NK-92 (cell line): Measurements from ENCODE around the gene RAPGEF4.

Experiments
- DNase-seq: peaks from one replicate; lab custom pipeline; 2025; ENCODE audit not compliant: unreplicated experiment; lab: John Stamatoyannopoulos, UW

RAPGEF4 gene

DNA sequence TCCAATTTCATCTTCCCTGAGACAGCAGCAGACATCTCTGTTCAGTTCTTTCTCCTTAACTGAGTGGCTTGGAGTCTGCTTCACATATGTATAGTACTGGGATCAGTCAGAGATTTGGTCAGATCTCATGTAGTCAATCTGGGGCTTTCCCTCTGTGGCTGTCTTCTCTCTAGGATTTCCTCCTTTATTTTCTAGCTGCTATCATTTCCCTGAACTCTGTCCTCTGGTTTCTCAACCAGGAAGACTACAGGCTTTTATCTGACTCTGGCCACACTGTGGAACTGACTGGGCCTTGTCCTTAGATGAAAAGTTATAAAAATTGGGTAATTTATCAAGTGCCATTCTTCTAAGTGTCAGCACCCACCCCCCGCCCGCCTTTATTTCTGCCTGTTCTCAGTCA, 121.0 kb downstream of the RAPGEF4 start:
- no peak for DNase-seq

DNA sequence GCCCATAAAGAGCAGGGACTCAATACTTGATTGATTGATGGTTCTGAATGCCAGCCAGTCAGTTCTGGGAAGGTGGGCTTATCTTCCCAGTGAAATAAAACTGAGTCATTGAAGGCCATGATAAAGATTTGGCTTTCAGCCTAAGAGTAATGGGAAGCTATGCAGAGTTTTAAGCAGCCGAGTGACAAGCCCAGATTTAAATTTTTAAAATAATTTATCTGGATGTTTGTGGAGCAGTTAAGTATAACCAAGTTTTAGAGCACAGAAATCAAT, 122.8 kb downstream of the RAPGEF4 start:
- DNase-seq, result no peak

DNA sequence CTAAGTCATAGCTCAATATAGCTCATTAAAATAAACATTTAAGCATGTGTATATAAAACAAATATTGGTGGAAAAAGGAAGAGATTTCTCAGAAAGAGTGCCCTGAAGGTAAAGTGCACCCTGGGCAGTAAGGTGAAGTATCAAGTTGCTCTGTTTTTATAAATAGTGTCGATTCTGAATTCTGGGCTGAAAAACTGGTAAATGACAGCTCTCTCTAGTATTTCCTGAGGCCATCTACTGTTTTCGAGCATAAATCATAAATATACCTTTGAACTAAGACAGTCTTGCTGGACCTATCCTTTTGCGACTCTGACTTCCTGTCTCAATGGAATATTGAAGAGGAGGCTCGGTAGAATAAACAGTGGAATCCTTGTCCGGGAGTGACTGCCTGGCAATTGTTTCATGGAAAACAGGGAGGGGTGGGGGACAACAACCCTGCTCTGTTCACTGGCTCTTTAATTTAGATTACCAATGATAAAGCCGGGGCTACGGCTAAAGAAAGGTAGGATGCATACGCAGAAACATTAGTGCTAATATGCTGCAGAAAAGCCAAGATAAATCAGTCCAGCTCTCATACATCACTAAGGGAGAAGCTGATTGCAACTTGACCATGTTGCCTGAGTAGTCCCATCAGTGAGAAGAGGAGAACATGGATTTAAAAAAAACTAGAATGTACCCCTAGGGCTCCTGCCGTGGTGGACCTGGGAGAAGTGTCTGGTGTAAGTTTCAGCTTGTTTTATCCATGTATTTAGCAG, 124.1 kb downstream of the RAPGEF4 start:
- DNase-seq, result no peak

DNA sequence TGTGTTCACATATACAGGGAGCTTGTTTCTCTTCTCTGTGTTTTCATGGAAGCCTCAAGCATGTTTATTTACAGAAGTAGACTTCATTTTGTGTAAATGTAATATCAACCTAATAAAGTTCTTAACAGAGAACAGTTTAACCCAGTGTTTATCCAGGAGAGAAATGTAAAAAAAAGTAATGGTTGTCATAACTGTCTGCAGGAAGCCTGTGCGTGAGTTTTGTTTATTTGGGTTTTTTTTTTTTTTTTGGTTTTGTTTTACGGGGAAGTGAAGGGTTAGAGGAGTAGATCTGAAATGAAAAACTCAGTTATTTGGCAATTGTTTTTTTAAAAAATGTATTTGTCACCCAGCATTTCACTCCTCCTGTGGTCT, 124.7 kb downstream of the RAPGEF4 start:
- no peak for DNase-seq

DNA sequence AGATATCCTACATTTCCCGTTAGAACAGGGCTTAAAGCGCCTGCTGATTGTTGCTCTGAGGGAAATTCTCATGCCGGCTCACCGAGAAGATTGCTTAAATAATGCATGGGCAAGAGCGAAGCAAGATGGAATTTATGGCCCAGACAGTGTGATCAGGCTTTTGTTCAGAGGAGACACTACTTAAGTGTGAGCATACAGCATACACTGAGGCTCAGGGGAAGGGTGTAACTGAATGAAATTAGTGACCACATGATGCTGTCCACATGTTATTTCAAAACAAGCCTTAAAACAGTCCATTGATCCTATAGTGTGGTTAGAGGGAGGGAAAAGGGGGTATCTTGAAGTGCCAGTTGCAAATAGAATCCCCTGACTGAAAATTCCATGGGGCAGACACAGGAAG, 125.5 kb downstream of the RAPGEF4 start:
- DNase-seq, result no peak

DNA sequence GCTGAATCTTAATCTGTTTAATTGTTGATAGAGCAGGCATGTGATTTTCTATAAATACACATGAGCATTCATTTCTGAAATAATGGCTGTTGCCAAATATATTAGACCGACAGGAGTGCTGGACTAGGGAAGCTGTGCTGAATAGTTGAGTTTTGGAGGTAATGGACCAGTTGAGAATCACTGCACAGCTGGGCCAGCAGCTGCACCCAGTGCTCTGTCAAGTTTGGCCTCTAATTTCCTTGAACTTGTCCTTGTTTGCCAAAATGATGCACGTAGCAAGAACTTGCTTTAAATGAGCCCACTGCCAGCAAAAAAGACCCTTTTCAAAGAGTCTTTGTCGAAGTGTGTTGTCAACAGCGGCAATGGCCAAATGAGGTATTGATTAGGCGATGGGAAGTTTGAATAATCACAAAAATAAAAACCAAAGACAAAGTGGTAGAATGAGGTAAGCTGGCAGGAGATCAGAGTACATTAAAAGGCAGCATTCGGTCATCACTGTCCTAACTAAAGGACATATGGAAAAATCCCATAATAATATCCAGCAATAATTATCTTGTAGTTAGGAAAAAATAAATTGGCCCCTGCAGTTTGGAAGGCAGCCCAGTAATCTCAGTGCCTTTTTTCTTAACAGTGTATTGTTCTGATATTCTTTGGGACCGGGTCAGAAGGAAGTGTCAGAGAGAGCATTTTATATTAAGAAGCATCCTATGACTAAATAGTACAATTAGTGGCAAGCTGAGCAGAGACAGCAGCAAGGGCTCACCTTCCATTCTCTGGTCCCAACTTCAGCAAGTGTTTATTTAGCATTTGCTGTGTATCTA, 126.2 kb downstream of the RAPGEF4 start:
- DNase-seq, result no peak

DNA sequence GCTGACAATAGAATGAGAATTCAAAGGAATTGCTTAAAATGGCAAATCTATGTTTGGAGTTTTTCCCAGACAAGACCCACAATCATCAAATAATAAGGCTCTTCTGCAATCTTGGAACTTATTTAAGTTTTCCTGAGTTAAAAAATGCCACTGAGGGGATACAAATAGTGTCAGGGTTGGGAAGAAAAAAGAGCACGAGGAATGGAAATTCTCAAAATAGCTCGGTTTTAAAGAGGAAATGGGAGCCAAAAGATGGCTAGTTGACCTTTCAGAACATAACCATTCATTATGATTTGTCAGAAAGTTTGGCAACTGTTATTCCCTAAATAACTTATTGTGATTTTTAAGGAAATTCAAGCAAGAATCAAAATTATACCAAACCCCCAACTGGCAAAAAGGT, 127.7 kb downstream of the RAPGEF4 start:
- DNase-seq, result no peak

DNA sequence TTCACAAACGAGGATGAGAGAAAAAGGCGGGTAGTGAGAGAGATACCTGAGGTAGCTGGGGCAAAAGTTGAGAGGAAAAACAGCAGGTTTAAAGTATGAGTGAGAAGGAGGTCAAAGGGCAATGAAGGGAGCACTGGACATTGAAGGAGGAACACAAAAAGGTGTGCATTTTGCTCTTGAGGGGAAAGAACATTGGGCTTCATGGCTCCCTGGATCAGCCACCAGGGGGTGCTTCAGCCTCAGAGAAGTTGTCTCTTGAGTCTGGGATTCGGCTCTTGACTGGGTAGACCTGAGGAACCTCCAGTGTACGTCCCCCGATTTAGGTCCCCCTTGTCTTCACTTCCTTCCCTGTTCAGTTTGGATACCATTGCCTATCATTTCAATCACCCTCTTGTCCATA, 128.5 kb downstream of the RAPGEF4 start:
- no peak for DNase-seq

DNA sequence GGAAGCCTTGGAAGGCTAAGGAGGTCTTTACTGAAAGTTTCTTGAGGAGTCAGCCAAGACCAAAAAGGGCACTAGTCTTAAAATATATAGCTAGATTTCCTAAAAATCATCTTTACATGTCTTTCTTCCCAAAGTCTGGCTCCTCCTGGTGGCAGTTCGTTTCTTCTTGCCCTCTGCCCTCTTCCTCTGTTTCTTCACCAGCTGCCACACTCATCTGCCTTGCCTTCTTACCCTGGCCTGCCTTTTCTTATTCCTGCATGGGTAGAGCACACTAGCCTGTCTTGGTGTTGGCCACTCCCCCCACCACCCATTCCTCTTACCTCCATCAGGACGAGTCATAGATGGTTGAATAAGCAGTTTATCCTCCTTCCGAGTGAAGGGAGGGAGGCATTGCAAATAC, 129.8 kb downstream of the RAPGEF4 start:
- no peak for DNase-seq

DNA sequence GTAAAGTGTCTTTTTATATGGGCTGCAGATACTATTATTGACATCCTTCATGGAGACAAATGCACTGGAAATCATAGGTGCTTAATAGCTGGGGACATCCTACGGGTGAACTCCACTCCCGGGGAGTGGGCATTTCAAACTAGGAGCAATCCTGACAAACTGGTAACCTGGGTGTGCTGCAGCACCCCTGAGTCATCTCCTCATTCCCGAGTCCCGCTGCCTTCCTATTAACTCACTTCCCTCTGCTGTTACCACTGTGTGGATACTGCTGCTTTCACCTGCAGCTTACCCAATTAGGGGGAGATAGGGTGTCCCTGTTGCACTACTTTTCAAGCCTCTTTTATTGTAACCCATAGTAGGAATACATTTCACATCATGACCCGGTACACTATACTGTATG, 134.2 kb downstream of the RAPGEF4 start:
- no peak for DNase-seq

DNA sequence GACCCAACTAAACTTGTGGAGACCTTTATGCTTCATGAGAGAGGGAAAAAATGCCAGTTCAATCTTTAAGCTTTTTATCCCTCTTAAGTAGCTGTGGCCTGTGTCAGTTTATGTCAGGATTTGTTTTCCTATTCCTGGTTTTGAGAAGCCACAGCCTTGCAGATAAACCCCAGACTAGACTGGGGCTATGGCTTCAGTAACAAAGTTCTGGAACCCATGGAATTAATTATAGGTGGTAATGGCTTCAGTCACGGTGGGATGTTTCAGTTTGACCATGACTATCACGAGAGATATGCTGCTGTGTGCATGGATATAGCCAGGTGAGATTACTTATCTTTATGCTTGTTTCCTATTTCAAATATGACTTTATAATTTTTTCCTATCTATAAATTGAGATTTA, 134.8 kb downstream of the RAPGEF4 start:
- no peak for DNase-seq

DNA sequence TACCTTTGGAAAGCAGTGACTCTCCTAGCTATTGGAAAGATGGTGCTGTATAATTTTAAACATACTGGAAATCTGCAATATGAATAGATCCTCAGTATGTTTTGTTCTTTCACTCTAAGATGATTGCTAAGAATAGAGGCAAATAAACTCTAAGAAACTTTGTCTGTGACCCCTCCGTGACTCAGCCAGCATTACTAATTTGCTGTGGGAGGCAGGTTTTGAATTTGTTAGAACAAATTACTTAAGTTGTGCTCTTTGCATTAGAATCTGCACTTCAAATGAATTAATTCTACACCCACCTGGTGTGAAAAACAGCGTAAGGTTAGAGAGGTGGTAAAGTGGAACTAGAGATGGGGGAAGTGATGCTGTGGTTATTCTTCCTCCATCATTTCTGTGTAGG, 142.2 kb downstream of the RAPGEF4 start:
- no peak for DNase-seq

DNA sequence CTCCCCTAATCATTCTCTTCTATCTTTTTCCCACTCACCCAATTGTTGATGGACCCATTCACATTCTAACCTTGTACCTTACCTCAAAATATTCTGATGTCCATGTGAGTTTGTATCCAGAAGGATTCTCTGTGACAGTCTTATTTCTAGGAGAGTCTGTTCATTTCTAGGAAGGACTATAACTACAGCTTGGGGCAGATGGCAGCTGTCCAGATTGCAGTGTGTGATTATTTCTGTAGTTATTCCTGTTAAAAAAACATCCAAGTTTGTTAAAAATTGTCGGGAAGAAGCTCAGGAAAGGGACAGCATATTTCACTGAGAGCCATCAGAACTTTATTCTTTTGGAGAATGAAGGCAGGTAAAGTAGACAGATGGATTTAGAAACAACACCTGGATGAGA, 142.6 kb downstream of the RAPGEF4 start:
- DNase-seq, result no peak

DNA sequence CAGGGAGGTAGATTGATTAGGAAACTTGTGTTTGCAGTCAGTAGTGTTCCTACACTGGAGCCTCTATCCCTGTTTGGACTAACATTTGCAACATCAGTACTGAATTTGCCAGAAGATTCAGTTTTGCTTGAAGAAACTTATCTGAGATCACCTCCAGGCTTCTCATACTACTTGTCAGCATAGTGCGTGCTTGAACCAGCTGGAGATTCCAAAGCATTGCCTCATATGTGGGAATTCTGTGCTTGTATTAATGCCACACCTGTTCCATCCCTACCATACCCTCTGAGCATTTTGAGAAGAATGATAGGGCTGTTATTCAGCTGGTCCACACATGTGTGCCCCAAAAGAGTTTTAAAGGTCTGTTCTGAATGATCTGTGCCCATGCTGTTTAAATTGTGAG, 148.7 kb downstream of the RAPGEF4 start:
- no peak for DNase-seq

DNA sequence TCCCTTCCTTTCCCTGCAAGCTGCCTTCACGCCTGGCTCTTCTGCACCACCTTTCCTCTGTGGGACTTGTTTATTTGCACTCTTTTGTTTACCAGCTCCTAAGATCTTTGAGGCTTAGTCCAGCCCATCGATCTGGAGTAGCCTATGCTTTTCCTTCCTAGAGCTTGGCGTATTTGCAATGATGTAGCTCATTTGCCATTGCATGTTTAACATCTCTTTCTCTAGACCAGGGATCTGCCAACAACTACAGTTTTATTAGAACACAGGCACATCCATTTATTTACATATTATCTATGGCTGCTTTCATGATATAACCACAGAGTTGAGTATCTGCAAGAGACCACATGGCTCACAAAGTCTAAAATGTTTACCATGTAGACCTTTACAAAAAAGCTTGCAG, 150.4 kb downstream of the RAPGEF4 start:
- no peak for DNase-seq

DNA sequence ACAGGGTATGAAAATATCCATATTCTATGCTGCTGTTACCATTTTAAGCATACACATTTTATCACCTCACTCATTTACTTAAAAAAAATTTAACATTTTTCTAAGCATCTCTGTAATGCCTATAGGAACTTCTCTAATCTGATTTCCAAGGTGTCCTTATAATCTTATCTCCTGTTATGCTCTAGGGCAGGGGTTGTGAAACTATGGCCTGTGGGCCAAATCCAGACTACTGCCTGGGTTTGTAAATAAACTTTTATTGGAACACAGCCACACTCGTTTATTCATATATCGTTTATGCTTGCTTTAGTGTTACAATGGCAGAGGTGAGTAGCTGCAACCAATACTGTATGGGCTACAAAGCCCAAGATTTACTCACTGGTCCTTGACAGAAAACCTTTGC, 151.6 kb downstream of the RAPGEF4 start:
- no peak for DNase-seq

DNA sequence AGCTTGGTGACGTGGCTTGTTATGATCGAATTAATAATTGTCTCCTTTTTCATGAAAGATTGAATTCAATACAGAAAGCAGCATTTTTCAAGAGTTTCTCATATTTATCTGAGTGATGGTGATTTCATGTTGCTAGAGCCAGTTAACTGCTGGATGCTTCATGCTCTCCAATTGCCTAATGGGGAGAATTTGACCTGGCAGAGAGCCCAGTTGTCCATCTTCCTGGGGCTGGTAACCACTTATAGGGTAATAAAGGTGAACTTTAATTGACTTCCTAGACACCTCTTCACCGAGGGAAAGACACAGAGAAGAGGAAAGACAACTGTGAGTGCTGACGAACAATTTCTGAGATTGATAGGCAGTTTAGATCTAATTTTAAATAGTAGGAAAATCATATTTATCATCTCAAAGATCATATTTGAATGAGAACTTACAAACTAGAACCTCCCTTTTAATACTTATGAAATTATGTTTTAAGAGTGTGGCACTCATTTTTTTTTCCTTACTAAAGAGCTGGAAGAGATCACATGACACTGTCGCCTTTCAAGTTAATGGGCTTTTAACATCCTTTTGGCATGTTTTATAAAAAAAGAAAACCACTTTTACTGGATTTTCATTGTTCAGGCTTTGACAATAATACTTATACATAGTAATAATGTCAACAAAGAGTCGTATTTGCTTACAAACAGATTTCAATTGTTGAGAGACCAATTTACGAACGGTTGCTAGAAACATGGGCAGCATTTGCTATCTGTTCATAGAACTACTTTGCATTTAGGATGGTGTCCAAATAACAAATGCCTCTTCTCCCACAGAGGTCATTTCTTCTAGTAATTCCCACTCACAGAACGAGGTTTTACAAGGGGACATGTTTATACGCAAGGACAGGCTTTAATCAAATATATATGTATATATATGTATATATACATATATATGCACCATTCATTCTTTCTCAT, 153.3 kb downstream of the RAPGEF4 start:
- DNase-seq, result no peak

DNA sequence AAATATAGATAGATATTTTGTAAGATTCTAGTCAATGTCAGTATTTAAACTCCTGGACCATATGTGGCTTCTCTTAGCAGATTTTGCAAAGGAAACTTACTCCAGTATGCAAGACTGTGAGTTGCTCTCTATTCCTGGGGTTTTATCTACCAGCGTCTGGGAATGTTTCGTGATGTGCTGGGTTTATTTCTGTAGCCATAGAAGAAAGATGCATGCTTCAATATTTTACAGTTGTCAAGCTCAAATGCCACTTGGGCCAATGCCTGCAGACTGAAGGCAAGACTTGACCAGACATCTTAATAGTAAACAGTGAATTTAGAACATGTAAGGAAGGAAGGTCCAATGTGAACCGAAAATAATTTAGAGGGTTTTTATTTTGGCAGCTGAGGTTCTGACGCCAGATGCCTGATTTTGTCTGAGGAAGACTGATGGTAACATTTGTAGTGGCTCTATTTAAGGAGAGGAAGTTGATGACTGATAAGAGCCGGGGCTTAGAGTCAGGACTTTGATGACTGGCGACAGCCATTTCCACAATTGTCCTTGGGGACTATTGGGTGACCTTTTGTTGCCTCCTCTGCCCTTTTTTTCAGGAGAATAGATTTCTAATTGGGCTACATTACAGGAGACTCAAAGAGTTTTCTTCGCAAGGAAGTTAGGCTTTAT, 154.3 kb downstream of the RAPGEF4 start:
- no peak for DNase-seq

DNA sequence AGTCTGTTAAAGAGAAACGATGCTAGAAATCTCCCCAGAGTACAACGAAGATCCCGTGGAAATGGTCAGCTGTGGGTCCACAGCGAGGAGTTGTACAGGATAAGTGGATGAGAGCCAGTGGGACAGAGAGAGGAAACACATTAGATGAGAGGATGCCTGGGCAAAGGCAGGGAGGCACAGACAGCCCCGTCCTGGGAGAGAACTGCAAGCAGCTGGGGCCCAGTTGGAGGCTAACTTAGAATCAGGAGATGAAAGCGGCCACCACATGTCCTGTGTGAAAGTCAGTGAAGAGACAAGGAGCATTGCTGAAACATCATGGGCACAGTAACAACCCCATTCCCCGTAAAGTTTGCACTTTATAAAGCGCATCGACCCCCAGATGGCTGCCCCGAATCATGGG, 157.5 kb downstream of the RAPGEF4 start:
- DNase-seq, result no peak

DNA sequence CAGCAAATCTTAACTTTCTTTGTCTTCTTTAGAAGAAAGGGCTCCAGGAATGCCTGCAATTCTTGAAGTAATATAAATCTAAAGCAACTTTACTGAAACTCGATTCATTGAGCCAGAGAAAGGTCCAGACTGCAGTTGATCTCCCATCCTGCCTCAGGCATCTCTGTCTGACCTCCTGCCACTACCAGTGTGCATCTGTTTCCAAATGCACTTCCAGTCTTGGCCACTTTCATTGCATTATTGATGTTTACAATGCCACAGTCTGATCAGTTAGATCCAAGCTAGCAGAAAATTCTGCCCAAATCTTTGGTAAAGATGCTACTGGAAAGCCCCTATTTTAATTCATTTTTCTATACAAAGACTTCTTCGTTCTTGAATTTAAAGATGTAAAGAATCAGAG, 158.0 kb downstream of the RAPGEF4 start:
- no peak for DNase-seq

DNA sequence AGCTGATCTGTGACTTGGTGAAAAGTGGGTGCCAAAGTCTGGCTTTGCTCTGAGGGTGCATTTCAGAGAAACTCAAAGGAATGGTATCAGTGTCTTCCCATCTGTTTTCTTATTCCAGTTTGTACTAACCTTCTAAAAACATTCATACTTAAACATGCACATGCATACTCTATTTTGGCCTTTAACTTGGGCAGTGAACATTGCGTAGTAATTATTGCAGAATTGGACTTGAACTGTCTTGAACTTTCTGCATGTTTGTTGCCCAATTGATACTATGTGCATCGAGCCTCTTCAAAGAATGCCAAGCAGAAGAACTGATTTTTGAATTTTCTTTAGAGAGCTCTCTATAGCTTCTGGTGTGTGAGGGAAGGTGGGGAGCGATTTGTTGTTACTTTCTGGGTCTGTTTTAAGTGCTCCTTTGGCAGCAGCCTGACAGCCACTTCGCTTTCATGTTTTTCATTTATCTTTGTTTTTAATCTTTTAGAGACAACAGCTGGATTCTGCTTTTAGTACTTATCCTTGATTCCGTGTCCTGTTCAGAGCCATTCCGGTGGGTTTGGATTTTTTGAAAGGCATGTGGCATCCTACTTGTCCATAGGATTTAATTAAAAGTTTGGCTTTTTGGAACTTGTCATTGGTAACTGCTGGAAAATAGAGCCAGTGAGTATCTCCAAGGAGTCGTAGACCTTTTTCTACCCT, 159.2 kb downstream of the RAPGEF4 start:
- no peak for DNase-seq
